ENCODE data around the gene JAK3.

DNA sequence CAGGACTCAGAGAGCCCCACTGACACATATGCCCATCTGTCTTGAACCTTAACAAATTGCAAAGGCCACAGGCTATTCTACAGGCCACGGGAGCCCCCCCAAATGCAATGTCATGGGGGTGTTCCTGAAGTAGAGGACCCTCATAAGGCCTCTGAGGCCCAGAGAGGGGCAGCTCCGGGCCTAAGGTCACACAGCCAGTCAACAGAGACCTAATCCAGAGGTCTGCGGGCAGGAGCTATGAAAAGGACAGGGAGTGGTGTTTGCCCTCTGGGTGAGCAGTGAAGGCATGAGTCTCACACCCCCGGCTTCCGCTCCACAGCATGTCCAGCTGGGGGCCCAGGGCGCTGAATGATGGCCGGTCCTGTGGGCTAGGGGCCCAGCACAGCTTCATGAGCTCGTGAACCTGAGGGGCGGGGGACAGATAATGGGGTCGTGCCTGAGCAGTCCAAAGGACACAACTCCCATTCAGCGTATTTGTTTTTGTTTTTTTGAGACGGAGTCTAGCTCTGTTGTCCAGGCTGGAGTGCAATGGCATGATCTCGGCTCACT, 21.2 kb downstream of the JAK3 start:
- TF ChIP-seq, protein P1, sequence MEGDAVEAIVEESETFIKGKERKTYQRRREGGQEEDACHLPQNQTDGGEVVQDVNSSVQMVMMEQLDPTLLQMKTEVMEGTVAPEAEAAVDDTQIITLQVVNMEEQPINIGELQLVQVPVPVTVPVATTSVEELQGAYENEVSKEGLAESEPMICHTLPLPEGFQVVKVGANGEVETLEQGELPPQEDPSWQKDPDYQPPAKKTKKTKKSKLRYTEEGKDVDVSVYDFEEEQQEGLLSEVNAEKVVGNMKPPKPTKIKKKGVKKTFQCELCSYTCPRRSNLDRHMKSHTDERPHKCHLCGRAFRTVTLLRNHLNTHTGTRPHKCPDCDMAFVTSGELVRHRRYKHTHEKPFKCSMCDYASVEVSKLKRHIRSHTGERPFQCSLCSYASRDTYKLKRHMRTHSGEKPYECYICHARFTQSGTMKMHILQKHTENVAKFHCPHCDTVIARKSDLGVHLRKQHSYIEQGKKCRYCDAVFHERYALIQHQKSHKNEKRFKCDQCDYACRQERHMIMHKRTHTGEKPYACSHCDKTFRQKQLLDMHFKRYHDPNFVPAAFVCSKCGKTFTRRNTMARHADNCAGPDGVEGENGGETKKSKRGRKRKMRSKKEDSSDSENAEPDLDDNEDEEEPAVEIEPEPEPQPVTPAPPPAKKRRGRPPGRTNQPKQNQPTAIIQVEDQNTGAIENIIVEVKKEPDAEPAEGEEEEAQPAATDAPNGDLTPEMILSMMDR (conservative IDR thresholded peaks at IDR 0.05 in 1 of 2, IDR thresholded peaks at IDR 0.05 in 1 of 2; ENCODE audit: low read depth in 1 of 2, low read length in 2 of 2) = no peak
- no peak for TF ChIP-seq EZH2 (IDR thresholded peaks at IDR 0.05; ENCODE audit: low read length, missing control alignments)
